Measurements from ENCODE around the gene SERPING1.

Gene SERPING1

DNA sequence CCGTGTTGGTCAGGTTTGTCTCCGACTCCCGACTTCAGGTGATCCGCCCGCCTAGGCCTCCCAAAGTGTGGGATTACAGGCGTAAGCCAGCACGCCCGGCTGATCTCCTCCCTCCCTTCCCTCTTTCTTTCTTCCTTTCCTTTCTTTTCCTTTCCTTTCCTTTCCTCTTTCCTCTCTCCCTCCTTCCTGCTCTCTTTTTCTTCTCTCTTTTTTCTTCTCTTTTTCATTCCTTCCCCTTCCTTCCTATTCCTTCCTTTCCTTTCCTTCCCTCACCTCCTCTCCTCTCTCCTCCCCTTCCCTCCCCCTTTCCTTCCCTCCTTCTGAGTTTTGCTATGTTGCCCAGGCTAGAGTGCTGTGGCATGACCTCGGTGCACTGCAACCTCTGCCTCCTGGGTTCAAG is 66.5 kb downstream of the SERPING1 start:
- DNase-seq (ENCODE audit: low read depth): no peak
- H3K4me3 ChIP-seq (ENCODE audit: low read length): no peak overlapping the region
- TF ChIP-seq, protein P1, sequence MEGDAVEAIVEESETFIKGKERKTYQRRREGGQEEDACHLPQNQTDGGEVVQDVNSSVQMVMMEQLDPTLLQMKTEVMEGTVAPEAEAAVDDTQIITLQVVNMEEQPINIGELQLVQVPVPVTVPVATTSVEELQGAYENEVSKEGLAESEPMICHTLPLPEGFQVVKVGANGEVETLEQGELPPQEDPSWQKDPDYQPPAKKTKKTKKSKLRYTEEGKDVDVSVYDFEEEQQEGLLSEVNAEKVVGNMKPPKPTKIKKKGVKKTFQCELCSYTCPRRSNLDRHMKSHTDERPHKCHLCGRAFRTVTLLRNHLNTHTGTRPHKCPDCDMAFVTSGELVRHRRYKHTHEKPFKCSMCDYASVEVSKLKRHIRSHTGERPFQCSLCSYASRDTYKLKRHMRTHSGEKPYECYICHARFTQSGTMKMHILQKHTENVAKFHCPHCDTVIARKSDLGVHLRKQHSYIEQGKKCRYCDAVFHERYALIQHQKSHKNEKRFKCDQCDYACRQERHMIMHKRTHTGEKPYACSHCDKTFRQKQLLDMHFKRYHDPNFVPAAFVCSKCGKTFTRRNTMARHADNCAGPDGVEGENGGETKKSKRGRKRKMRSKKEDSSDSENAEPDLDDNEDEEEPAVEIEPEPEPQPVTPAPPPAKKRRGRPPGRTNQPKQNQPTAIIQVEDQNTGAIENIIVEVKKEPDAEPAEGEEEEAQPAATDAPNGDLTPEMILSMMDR (conservative IDR thresholded peaks at IDR 0.05; ENCODE audit: low read depth, low read length): no peak

All from retinal pigment epithelial cell (primary cell).